HK-2 (cell line): ENCODE results near the gene EPHB4.
"Not testable (repeated sequence)": the region's sequence is repeated elsewhere in the genome, so short reads cannot be mapped to it uniquely, and the experiment has no call there.

Experiments
- DNase-seq: peaks from one replicate; pipeline ENCODE4 v3.0.0-alpha.2; 2018; ENCODE audit not compliant: unreplicated experiment

The EPHB4 gene

GRCh38 chr7:100822236-100823139, 4.8 kb downstream of the EPHB4 start:
- no peak for DNase-seq

GRCh38 chr7:100819586-100819985, 7.7 kb downstream of the EPHB4 start:
- DNase-seq, result no peak

- DNase-seq, result no peak
Observed at GRCh38 chr7:100818825-100819224, 8.5 kb downstream of the EPHB4 start.

GRCh38 chr7:100818366-100818765, 9.0 kb downstream of the EPHB4 start:
- DNase-seq, result no peak

- DNase-seq, result no peak
Observed at GRCh38 chr7:100817097-100817496, 10.2 kb downstream of the EPHB4 start.

GRCh38 chr7:100816515-100816914, 10.8 kb downstream of the EPHB4 start:
- not testable (repeated sequence) for DNase-seq

GRCh38 chr7:100812729-100813128, 14.6 kb downstream of the EPHB4 start:
- DNase-seq, result no peak

GRCh38 chr7:100811480-100811879, 15.8 kb downstream of the EPHB4 start:
- DNase-seq, result no peak

GRCh38 chr7:100808354-100808875, 18.9 kb downstream of the EPHB4 start:
- no peak for DNase-seq

- DNase-seq, result not testable (repeated sequence)
Observed at GRCh38 chr7:100806883-100807282, 20.4 kb downstream of the EPHB4 start.

- DNase-seq, result no peak
Observed at GRCh38 chr7:100806276-100806675, 21.0 kb downstream of the EPHB4 start.

GRCh38 chr7:100804681-100805431, 22.5 kb downstream of the EPHB4 start:
- DNase-seq, result no peak

GRCh38 chr7:100803398-100804161, 23.7 kb downstream of the EPHB4 start:
- DNase-seq, result peak; percentile 83

- DNase-seq, result no peak
Observed at GRCh38 chr7:100802951-100803350, 24.4 kb downstream of the EPHB4 start.

- peak; percentile 67 for DNase-seq
Observed at GRCh38 chr7:100801833-100802568, 25.3 kb downstream of the EPHB4 start.

GRCh38 chr7:100799037-100799896, 28.1 kb downstream of the EPHB4 start:
- DNase-seq, result peak; percentile 58

- no peak for DNase-seq
Observed at GRCh38 chr7:100794741-100795140, 32.6 kb downstream of the EPHB4 start.

GRCh38 chr7:100793806-100794660, 33.3 kb downstream of the EPHB4 start:
- DNase-seq, result no peak
